HS-5 (cell line): ENCODE results near the gene C19orf33.
"Not testable (repeated sequence)": the region's sequence is repeated elsewhere in the genome, so short reads cannot be mapped to it uniquely, and the experiment has no call there.

ENCODE experiments used
- DNase-seq: peaks from one replicate; pipeline ENCODE4 v3.0.0-alpha.2; 2012; ENCODE audit warnings: low read depth

The C19orf33 gene

GRCh38 chr19:38339011-38339410, 35.0 kb downstream of the C19orf33 start:
- DNase-seq: not testable (repeated sequence)

- no peak for DNase-seq
Measured at GRCh38 chr19:38340927-38341326, 36.9 kb downstream of the C19orf33 start.

DNA sequence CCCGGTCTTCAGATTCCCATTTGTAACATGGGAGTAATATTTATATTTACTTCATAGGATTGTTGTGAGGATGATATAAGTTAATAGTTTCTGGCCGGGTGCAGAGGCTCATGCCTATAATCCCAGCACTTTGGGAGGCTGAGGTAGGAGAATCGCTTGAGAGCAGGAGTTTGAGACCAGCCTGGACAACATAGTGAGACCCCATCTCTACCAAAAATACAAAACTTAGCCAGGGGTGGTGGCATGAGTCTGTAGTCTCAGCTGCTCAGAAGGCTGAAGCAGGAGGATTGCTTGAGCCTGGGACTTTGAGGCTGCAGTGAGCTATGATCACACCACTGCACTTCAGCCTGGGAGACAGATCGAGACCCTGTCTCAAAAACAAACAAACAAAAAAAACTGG, 42.8 kb downstream of the C19orf33 start:
- DNase-seq: no peak

DNA sequence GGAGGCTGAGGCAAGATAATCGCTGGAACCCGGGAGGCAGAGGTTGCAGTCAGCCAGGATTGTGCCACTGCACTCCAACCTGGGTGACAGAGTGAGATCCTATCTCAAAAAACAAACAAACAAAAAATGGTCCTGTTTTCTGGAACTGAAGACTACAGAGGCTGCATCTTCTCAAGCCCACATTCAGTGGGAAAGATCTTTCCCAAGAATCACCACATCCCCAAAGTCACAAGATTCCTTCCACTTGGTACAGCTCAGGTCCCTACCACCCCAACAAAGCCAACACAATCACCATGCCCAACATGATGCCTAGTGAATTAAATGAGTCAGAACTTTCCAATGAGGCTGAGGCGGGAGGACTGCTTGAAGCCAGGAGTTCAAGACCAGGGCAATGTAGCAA, 46.8 kb downstream of the C19orf33 start:
- no peak for DNase-seq

- no peak for DNase-seq
Measured at GRCh38 chr19:38351865-38352395, 47.9 kb downstream of the C19orf33 start.

GRCh38 chr19:38352611-38353010, 48.6 kb downstream of the C19orf33 start:
- no peak for DNase-seq
